T-helper 2 cell (primary cell): ENCODE results near the gene LRRTM4.
"Not testable (repeated sequence)": the region's sequence is repeated elsewhere in the genome, so short reads cannot be mapped to it uniquely, and the experiment has no call there.

Source experiments
- DNase-seq, 5 experiments: peaks; one replicate each; pipeline versions ENCODE4 v3.0.0 to v3.0.0-alpha.2; 2012 to 2022

LRRTM4 gene

GRCh38 chr2:76721226-76721625 is 801.0 kb downstream of the LRRTM4 start:
- no peak for DNase-seq

DNA sequence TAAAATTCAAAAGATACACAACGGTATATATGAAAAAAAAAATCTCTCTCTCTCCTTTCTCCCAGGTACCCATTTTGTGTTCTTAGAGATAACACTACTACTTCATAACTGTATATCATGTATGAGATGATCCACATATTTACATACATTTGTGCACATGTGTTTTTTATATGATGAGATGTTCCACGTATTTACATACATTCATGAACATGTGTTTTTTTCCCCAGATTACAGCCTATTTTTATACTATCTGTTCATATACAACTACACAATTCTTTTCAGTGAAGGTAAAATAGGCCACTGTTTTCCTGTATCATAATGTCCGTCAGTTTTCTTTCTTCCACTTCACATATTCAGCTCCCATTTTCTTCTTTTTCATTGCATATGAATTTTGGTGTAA is 808.9 kb downstream of the LRRTM4 start:
- no peak for DNase-seq

DNA sequence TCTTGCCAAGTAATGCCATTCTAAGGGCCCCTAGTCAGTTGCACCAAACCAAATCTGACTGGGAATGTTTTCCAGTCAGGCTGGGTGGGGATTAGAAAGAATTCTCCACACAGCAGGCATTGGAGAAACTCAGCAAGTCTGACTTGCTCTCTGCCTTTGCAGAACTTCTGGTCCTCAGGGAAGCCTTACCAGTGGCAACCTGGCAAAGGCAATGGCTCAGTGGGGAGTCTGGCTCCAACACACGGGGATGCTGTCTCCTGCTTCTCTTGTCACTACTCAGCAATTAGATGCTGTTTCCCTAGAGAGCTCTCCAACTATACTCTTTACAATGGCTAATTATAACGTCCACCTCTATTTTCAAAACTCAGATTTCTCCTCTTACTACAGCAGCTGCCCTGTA is 810.7 kb downstream of the LRRTM4 start:
- no peak for DNase-seq

GRCh38 chr2:76700894-76701293 is 821.3 kb downstream of the LRRTM4 start:
- DNase-seq = no peak

DNA sequence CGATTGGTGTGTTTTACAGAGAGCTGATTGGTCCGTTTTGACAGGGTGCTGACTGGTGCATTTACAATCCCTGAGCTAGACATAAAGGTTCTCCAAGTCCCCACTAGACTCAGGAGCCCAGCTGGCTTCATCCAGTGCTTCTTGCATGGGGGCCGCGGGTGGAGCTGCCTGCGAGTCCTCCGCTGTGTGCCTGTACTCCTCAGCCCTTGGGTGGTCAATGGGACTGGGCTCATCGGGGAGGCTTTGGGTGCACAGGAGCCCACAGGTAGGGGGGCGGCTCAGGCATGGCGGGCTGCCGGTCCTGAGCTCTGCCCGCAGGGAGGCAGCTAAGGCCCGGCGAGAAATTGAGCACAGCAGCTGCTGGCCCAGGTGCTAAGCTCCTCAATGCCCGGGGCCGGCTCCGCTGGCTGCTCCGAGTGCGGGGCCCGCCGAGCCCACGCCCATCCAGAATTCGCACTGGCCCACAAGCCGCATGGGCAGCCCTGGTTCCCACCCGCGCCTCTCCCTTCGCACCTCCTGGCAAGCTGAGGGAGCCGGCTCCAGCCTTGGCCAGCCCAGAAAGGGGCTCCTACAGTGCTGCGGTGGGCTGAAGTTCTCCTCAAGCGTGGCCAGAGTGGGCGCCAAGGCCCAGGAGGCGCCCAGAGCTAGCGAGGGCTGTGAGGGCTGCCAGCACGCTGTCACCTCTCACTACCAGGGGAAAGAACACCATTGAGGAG is 824.0 kb downstream of the LRRTM4 start:
- not testable (repeated sequence) for DNase-seq
